Inflammatory macrophage treated with lipopolysaccharide for 1 hour (primary cell): ENCODE measurements around the gene EXOC6.

Experiments used
- DNase-seq, 2 donors: peaks; one replicate each; pipeline ENCODE4 v3.0.0-alpha.2; 2020 to 2022

EXOC6 gene

DNA sequence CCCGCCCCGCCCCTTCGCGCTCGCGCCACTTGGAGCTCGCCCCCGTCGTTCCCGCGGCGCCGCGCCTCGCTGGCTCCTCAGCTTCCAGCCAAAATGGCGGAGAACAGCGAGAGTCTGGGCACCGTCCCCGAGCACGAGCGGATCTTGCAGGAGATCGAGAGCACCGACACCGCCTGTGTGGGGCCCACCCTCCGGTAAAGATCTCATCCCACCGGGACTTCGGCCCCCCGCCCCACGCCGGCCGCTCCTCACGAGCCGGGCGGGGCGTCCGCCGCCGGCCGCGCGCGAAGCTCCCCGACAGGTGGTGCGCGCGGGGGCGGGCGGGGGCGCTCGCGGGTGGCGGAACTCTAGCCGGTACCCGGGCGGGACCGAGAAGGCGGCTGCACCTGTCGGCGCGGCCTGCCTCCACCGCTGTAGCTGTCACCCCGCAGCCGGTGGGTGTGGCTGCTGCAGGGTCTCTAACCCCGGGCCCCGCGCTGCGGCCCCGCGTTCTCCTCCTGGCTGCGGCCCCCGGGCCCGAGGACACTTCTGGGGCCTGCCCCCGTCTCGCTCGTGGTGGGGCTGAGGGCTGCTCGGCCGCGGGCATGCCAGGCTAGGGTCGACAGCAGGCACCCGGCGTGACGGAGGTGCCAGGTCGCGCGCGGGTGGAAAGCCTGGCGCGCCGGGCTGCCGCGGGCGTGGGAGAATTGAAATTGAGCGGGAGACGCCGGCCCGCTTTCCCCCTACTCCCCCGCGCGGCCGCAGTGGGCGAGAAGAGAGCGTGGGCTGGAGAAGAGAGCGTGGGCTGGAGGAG is at the start of gene EXOC6:
Gene EXOC6, plus strand, starts transcription at position 80 of the 793 bp plus-strand sequence. Its CDS starts 14 bp downstream, at position 94.
- peak; percentile 65 to 78 for DNase-seq

DNA sequence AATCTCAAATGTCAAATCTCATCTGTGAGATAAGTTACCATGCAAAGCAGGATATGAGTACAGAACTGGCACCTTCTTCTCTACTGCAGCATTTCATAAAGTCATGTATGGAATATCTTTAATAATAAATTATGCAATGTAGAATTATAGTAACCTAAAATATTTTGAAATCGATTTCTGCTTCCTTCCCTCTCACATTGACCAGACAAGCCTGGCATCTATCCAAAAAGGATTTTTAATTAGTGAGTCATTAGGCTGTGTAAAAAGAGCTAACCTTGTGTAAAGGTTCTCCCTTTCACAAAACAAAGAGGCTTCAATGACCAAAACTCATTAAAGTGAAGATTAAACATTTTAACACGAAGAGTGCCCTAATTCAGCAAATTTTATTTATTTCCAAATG is 48.8 kb upstream of the EXOC6 start:
- DNase-seq = peak in 1 of 2 donors; percentile 42

DNA sequence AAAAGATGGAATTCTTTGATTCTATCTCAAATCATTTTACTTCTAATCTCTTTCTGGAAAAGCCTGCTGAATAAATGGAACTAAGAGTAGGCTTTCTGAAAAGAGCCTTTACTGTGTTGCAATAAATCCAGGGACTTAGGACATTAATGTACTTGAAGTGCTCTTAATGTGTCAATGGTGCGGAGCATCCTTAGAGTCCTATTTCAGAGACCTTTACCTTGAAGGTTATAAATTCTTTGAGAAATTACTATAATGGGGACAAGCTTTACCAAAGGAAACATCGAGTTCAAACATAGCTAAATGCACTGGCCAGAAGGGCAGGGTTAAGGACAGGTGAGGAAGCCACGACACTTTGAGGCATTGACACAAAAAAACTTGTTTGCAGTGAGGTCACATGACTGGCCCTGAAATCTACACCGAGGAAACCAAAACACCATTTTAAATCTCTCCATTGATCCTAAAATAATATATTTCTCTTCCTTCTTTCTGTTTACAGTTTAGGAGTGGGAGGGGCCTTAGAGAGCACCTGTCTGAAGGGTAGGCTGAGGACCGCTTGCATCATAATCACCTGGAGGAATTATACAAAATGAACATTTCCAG is 48.1 kb upstream of the EXOC6 start:
- no peak for DNase-seq

DNA sequence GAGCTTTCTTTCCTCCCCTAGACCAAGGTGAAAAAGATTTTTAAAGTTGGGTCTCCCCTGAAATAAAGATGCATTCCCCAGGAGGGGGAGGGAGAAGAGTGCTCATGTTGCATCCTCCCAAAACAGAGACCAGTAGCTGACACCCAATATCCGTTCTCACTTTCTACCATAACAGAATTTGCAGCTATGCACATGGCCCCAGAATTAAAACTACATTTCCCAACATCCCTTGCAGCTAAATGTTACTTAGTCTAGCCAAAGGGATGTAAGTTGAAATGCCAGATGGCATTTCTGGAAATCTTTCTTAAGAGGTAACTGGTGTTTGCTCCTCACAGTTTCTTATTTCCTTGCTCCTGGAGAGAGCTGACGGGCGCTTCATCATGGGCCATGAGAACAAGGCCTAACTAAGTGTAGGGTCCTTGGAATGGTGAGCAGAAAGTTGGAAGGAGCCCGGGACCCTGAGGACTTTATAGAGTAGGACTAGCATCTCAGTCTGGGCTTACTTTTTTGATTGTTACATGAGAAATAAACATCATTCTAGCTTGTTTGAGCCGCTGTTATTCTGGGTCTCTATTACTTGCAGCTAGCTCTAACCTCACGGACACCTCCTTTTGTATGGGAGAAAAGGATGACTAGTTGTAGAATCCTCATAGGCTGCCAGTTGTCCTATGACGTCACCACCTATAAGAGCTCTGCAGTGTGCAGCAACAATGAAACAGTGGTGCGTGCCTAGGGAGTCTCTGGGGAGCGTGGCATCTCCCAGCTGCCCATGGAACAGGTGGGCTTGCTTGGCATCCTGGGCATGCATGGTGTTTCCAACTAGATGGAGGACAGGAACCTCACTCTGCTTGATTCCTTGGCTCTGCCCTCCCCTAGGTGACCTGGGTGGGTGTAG is 46.1 kb upstream of the EXOC6 start:
- no peak for DNase-seq

- DNase-seq = no peak
Measured at GRCh38 chr10:92809840-92810239, 38.5 kb upstream of the EXOC6 start.

DNA sequence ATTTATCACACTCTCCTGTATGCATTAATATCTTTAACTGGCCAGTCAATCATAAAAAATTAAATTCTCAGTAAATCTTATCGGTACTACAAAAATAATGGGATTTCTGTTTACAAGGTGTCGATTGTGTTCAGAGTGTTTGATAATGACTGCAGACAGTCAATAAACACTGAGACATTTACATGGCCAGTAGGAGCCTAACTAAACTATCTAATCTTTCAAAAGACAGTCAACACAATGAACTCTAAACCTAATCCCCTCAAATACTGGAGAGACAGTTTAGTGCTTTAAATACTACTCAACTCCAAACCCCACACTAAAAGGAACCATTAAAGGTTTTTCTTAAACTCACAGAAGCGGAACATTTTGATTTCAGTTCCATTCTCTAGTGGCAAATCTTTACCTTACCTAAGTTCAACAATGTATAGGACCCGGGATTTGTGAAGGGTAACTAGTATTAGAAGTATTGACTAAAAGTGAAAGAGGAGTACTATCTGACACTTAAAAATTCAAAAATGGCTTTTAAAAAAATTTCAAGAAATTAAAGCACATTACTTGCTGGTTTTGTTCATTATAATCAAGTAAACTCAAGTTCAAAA is 37.3 kb upstream of the EXOC6 start:
- DNase-seq = no peak

- no peak for DNase-seq
Measured at GRCh38 chr10:92811986-92812385, 36.3 kb upstream of the EXOC6 start.

DNA sequence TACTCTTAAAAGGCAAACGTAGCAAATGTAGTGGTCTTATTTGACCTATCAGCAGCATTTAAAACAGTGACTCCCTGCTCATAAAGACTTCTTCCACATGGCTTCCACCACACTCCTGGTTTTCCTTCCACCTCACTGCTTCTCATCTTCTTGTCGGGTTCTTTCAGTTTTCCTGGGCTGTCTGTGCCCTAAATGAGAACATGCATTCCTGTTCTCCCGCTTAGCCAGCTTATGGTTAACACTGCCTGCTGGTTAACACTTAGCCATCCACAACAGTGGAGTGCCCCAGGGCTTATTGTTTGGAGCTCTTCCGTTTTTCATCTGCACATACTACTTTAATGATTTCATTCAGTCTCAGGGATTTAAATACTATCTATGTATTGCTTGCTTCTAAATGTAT is 34.3 kb upstream of the EXOC6 start:
- no peak for DNase-seq

DNA sequence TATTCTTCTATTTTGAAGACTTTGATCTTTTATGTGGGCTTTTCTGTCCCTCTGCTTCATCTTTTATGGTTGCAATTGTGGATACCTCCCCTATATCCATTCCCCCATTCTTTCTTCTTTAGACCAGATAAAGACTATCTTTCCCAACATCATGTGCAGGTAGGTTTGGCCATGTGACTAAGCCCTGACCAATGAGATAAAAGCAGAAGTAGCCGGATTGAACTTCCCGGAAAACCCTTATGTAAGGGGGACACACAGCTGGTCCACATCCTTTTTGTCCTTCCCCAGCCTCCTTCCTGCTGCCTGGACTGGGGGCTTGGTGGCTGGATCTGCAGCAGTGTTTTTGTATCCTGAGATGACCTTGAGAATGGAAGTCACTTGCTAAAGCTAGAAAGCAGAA is 33.5 kb upstream of the EXOC6 start:
- no peak for DNase-seq

GRCh38 chr10:92816091-92816531 is 32.2 kb upstream of the EXOC6 start:
- no peak for DNase-seq

DNA sequence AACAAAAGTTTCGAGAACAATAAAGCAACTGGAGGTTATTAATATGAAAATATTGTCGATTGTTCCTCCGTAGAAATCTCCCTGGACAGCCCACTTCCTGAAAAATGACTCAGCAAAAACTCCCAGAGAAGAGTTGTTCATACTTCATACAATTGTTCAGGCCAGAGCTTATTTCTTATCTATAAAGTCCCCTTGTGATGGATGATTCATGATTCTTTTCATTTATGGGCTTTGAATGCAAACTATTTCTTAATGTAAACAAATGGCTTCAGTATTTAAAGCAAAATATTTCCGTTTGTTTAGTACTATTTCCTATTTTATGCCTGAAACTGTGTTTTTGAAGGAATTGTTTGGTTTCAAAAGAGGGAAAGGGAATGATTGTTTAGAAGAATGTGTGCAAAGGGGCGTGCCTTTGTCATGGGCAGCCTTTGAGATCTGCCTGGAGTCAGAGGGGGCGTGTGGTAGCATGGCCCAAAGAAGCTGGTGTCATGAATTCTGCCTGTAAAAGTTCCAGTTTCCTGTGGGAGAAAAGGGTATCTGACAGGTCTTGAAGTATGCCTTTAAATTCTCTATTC is 26.2 kb upstream of the EXOC6 start:
- peak; percentile 80 to 87 for DNase-seq

- peak in 1 of 2 donors; percentile 56 for DNase-seq
Measured at GRCh38 chr10:92822964-92823363, 25.4 kb upstream of the EXOC6 start.

- no peak for DNase-seq
Measured at GRCh38 chr10:92826061-92826460, 22.3 kb upstream of the EXOC6 start.

DNA sequence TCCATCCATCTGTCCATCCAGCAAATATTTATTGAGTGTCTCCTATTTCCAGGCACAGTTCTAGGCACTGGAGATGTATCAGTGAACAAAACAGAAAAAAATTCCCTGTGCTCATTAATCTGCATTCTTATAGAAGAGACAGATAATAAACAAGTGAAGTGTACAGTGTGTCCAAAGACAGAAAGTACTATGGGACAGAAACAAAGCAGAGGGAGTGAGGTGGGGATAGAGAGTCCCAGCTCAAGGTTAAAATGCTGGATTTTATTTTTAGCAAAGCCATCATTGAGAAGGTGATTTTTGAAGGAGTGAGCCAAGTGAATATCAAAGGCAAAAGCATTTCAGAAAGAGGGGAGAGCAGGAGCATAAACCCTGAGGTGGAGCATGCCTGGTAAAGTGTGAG is 21.8 kb upstream of the EXOC6 start:
- DNase-seq = no peak

DNA sequence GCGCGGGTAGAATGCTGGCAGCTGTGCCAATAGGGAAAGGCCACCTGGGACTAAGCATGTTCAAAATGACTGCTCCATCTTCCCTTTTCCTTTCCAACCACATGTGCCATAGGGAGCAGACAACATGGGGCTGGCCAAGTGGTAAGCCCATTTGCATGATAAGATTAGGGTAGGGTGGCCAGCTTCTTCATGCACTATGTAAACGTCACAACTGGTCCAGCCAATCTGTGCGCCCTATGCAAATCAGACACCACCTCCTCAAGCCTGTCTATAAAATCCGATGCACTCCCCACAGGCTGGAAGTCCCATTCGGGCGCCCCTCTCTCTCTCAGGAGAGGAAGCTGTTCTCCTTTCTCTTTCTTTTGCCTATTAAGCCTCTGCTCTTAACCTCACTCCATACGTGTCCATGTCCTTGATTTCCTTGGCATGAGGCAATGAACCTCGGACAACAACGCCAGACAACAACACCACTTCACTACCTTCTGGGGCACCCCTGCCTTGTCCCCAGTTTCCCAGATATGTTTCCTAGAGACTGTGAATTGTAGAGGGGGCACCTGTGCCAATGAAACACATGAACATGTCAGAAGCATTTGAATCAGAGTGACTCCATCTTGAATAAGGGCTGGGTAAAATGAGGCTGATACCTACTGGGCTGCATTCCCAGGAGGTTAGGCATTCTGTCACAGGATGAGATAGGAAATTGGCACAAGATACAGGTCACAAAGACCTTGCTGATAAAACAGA is 19.1 kb upstream of the EXOC6 start:
- DNase-seq = peak in 1 of 2 donors; percentile 7

- DNase-seq = no peak
Measured at GRCh38 chr10:92829786-92830377, 18.4 kb upstream of the EXOC6 start.

GRCh38 chr10:92830478-92831389 is 17.6 kb upstream of the EXOC6 start:
- DNase-seq = peak; percentile 26 to 30

DNA sequence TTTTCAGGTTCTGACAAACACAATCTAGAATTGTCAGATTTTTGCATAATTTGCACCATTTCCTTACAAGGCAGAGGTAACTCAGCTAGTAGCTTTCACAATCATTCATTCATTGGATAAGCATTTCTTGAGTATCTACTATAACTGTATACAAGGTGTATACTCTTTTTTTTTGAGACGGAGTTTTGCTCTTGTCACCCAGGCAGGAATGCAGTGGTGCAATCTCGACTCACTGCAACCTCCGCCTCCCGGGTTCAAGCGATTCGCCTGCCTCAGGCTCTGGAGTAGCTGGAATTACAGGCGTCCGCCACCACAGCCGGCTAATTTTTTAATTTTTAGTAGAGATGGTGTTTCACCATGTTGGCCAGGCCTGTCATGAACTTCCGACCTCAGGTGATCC is 16.2 kb upstream of the EXOC6 start:
- no peak for DNase-seq

DNA sequence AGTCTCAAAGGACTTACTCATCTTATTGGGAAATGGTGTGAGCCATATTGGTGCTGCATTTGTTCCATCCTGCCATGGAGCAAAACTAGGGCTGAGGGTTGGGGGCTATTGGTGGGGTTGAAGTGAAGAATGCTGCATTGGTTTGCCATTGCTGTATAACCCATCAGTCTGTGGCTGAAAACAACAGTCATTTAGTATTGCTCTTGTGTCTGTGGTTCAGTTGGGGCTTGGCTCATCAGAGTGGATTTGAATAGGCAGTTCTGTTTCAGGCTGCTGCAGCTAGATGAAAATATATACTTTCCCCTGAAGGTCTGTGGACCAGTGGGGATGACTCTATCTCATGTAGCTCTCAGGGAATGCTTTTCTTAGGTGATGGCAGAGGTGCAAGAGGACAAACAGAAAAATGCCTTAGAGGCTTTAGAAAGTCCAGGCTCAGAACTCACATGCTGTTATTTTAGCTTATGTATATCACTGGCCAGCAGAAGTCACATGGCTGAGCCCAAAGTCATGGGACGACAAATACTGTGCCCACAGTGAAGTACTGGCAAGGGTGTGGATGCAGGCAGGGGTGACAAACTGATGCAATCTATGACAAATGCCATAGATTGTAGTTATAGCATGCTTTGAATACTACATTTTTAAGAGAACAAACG is 15.2 kb upstream of the EXOC6 start:
- peak in 1 of 2 donors; percentile 10 for DNase-seq

DNA sequence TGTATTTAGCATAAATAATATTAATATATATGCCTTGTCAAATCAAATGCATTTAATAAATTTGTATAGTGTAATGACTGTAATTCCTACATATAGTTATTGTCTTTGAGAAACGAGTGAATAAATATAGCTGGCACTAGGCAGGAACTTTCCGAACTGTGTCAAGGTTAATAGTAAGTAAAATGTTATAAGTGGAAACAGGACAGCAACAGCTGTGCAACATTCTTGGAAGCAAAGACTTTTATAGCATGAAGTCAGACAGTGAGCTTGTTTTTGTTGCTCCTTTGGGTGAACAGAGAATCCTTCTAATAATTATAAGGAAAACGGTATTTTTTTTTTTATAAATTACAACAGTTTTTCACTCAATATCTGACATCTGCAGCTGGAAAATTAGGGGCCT is 14.0 kb upstream of the EXOC6 start:
- no peak for DNase-seq
